Frontal cortex (tissue), 4 donors: Measurements from ENCODE around the gene TRIP13. TPM values are rescaled to one million over a fixed set of nuclear protein-coding genes. Genes with fewer than 3 reads are reported as not detected.
"Not testable (repeated sequence)": the region's sequence is repeated elsewhere in the genome, so short reads cannot be mapped to it uniquely, and the experiment has no call there.

ENCODE experiments used
- DNase-seq, 2 donors: peaks; one replicate each; pipeline ENCODE4 v3.0.0; 2012; ENCODE audit warnings: low spot score in 2 of 2
- FAIRE-seq: peaks from 2 replicates; lab custom pipeline; 2012; peaks lifted over from hg19 to GRCh38; lab: Jason Lieb, UNC
- total RNA-seq: library from RNA; depleted of rRNA; stranded (reverse); fragments of >200 nt; gene quantifications from one replicate; pipeline ENCODE4 v1.2.3, GENCODE V29; 2014
- donor health status: control.
- donor health status: control.
- donor health status: control.

The TRIP13 gene
- total RNA-seq, 1 donor from 2014 or later = 8.2 TPM

DNA sequence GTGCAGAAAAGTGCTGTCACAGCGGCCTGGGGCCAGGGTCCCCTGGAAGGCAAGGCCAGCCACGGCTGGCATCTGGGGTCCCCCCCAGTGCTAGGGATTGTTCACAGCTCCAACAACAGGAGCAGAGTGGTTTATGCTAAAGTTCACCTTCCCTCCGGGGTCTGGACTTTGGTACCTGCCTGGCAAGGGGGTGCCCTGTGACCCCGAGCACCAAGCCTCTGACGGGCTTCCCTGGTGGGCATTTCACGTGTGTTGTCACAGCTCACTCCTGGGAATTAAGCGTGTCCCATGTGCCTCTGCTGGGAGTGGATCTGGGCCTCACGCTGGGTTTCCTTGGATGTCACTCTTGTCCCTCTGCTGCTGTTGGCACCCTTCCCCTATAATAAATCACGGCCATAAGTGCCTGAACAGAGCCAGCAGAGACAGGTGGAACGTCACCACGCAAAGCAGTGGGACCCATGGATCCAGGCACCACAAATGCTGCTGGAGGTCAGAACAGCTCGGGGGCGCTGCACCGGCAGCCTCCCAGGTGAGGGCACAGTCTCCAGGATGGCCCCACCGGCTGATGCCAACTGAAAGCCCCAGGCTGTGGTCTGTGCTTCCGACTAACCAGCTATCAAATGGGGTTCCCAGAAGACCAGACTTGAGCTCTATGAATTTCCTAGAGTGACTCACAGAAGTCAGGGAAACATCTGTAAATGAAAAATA is 24.1 kb upstream of the TRIP13 start:
- FAIRE-seq (no peak), DNase-seq (no peak)

DNA sequence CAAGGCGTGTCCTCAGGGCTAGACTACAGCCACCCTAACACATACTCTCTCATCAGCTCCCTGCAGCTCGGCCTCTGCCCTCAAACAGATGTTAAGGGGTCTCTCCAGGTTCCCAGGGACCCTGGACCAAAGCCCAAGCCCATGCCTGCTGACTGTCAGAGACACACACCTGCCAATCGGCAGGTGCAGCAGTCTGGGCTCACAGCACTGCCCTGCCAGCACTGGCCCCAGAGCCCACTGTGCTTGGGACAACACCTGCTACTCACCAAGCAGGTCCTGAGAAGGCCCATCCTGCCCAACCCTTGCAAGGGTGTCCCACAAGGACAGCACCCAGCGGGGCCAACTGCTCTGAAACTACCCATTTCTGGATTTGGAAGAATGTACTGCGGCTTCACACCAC is 21.7 kb upstream of the TRIP13 start:
- FAIRE-seq (no peak), DNase-seq (no peak)

DNA sequence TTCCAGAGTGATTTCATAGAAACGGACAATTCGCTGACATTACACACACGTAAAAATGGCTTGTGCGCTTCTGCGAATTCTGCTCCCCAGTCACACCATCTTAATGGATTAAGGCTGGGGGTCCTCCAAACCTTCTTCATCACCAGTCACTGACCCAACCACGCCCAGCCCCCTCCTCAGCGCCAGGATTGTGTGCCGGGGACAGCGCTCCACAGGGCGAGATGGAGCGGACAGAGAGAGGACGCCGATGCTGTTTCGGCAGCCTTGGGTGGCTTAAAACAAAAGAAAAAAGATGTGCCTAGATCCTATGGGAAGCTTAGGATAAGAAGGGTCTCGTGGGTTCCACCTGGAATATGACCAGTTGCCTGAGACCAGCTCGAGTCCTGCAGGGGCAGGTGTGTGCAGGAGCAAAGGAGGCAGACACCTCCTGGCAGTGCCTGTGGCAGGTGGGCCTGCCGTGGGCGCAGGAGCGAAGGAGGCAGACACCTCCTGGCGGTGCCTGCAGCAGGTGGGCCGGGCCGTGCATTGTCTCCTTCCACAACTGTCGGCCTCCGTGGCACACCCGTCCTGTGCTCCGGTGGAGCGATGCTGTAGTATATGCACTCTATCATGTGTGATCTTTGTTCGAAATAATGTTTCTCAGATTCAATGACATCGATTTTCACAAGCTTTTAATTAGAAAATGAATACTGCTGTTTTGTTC is 20.9 kb upstream of the TRIP13 start:
- DNase-seq (no peak), FAIRE-seq (no peak)

DNA sequence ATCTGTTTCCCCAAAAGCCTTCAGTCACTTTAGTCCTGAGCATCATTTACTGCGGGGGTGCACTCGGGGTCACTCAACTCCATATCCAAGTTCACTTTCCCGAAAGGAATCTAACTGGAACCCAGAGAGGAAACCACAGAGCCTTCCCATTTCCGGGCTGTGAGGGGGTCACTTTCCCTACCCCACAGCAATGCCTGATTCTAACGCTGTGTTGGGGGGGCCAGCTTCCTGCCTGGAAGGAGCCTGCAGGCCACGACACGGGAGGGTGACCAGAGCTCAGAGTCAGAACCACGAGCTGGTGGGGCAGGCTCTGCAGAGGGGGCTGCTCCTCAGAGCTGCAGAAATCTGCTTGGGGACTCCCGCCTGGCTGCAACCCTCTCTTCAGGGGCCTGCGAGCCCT is 20.4 kb upstream of the TRIP13 start:
- no peak for DNase-seq
- FAIRE-seq = no peak

DNA sequence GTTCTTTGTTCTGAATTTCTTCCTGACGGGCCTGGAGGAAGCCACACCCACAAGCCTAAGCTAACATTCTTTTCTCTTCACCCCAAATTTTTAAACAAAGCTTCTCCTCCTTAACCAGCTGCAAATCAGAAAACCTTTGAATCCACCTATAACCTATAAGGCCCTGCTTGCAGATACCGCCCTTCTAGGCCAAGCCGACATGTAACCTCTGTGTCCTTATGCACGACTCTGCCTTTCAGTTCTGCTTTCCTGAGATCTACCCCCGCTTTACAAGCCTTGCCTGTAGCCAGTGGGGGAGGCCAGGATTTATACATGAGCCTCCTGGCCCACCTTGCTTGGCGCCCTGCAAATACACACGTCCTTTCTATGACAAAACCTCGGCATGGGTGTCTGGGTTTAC is 19.4 kb upstream of the TRIP13 start:
- FAIRE-seq (no peak), DNase-seq (no peak)

DNA sequence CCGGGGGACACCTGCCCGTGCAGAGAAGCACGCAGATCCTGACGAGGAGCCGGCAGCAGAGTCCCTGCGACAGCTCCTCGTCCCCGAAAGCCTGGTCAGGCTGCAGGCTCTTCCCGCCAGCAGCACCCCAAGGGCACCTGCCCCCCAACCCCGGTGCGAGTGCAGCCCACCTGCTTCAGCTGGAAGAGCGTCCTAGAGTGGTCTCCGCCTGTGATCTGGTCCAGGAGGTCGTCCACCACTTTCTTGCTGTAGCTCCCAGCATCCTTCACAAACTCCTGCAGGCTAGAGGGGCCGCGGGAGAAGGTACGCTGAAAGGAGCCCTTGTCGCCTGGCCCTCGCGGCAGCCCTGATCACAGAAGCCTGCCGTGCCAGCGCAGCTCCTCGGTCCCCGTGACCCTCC is 16.8 kb upstream of the TRIP13 start:
- DNase-seq (no peak), FAIRE-seq (no peak)

DNA sequence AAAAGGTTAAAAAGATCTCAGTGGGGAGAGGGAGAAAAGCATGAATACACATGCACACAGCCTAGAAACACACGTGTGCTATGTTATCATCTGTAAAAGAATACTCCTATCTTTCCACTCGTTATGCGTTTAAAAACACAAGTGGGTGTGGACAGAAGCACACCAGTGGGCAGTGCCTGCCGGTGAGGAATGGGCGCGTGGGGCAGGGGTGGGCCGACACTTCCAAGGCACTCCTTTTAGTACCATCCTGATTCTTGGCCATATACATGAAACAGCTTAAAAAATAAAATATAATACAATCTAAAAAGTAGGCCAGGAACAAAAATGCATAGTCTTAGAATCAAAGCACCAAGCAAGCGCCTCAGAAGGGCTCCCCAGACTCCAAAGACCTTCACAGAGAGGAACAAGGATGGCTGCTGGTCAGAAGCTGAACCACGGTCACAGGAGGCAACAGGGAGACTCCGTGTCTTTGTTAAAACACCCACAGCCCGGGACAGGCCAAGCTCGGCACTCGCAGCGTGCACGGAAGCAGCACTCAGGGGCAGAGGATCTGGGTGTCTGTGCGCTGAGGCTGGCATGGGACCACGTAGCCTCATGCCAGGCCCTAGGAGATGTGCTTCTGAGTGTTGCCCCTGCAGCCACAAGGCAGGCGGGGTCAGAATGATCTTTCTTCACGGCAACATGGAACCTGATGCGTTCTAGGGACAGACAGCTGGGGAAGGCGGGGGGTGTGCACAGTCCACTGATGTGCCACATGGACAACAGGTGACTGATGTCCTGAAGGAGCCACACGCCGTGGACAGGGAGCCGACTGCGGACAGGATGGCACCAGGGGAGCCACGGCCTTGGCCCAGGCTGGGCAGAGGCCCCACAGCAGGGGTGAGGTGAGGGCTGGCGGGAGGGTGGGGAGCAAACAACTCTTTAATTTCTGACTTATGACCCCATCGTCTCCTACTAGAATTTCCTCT is 16.0 kb upstream of the TRIP13 start:
- DNase-seq (no peak), FAIRE-seq (no peak)

DNA sequence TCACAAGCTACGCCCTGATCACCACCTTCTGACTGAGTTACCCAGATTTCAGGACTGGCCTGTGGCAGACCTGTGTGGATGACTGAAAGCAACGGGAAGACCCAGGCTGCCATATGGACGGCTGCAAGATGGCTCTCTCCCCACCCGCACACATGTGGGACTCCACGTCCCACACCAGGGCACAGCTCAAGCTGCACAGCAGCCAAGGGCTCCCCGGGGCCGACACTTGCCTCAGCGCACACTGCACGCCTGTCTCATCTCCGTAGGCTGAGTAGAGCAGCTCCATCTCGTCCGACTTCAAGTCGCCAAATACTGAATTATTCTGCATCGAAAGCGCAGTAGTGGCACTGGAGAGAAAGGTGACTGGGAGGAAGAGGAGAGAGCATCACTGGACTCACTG is 14.6 kb upstream of the TRIP13 start:
- FAIRE-seq = no peak
- no peak for DNase-seq

DNA sequence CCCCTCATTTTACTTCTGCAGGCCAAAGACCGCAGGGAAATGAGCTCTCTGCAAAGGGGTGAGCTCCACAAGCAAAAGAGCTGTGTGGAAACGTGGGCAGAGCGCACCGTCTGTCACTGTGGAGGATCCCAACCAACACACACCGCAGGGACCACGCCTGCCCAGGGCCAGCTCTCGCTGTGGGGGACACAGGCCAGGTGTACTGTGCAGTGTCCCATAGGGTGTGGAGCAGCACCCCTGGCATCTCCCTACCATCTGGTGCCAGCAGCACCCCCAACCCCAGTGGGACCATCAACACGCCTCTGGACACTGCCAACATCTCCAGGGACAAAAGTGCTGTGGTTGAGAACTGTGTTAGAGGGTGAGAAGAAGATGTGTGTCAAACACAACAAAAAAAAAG is 14.0 kb upstream of the TRIP13 start:
- FAIRE-seq, DNase-seq: not testable (repeated sequence)

DNA sequence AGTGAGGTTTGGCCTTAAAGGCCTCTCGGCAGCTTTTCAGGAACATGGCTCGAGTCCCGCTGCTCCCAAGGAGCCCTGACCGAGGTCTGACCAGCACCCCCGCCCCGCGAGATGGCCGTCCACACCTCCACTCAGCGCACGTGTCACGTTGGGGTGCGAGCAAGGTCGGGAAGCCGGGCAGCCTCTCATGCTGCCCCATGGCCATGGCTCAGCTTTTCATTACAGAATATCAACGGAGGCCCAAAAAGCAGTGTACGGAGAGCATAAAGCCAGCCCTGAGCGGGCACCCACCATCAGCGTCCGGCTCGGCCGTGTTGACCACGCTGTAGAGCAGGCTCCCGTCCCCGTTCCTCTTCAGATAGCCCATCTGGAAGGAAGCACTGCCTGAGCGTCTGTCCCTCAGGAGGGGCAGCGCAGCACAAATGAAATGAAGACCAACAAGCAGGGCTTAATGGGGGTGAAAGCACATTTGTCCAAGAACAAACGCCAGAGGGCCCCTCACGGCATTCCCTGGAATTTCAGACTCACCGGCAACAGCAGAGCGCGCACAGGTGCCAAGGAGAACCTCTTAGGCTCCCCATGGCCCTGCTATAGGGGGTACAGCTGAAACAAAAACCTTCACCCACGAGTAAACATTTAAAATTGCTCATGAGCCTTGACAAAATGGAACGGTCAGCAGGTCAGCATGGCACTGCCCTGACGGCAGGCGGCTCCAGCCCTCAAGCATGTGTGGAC is 11.7 kb upstream of the TRIP13 start:
- DNase-seq (no peak), FAIRE-seq (no peak)

DNA sequence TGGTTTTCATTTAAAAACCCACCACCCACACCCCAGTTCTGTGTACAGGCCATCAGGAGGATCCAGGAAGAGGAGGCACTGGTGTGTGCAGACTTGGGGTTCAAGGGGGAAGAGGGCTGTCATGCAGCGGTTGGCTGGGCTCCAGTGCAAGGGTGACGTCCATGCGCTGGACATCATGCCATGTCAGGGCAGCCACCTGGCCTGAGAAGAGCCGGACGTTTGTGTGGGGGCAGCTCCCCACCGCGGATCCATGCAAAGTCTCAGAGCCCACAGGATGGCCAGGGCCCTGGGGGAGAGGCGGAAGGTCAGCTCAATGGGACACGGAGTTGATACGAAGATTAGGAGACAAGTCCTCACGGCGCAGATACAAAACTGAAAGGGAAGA is 11.1 kb upstream of the TRIP13 start:
- FAIRE-seq (no peak), DNase-seq (no peak)

DNA sequence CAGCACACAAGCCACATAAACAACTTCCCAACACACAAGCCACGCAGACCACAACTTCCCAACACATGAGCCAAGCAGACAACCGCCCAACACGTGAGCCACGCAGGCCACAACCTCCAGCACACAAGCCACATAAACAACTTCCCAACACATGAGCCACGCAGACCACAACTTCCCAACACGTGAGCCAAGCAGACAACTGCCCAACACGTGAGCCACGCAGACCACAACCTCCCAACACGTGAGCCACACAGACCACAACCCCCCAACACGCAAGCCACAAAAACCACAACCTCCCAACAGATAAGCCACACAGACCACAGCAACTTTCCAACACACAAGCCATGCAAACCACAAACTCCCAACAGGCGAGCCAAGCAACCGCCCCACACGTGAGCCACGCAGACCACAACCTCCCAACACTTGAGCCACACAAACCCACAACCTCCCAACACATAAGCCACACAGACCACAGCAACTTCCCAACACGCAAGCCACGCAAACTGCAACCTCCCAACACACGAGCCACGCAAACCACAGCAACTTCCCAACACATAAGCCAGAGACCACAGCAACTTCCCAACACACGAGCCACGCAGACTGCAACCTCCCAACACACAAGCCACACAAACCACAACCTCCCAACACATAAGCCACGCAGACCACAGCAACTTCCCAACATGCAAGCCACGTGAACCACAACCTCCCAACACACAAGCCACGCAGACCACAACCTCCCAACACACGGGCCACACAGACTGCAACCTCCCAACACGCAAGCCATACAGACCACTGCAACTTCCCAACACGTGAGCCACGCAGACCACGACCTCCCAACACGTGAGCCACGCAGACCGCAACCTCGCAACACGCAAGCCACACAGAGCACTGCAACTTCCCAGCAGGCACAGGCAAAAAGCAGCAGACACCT is 10.2 kb upstream of the TRIP13 start:
- FAIRE-seq (no peak), DNase-seq (no peak)

DNA sequence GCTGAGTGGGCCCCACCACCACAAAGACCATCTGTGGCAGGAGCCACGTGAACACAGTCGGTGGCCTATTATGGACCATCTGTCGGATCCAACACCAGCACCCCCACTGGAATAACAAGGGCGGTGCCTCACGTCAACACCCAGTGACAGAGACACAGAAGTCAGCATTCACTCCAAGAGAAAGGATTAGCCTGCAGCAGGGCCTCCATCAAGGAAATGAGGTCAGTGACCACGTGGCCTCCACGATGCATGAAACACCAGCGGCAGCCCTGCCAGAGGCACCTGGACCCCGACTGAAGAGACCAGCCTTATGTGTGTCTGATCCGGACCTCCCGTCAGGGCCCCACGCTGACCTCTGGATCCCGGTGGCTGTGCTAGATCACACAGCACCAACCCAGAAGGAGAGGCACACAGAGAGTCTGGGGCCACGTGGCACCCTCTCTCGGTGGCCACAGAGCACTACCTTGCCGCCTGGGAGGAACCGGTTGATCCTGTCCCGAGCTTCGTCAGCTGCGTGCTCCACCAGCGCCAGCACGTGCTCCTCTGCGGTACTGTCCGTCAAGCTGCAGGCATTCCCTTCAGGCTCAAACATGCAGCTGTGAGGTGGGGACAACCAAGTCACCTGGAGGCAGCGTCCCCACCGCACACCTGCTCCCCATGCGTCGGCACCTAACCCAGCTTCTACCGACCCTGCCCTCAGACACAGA is 9.1 kb upstream of the TRIP13 start:
- DNase-seq = peak in 1 of 2 donors; percentile 39

DNA sequence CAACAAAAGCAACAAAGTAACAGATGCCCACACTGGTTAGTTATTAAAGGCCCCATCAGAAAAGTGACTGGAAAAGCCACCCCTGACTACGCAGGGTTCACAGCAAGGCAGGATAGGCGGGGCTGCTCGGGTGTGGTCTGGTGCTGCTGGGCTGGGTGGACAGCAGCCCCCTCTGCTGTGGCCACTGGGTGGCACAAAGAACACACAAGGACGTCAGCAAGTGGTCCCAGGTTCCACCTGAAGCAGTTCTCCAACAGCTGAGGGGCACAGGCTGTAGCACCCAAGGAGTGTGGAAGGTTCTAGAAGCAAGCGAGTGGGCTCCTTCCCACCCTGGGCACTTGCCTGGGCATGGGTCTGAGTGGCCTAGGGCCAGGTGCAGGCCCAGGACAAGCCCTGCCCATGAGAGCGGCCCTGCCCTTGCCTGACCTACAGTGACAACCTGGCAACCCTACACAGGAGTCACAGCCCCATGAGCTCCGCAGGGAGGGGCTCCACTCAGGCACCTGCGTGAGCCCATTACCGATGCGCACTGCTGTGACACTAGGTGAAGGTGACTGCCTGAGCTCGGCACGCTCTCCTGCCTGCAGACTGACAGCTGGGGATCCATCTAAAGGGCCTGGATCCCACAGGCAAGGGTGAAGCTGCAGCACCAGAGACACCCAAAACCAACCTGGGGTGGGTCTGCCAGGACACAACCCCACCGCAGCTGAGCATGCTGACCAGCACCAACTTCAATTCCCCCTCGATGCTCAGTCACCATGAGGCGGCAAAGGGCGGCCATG is 8.1 kb upstream of the TRIP13 start:
- FAIRE-seq (no peak), DNase-seq (no peak)

More for the DNA sequence above, 9.1 kb upstream of the TRIP13 start:
- FAIRE-seq = no peak

DNA sequence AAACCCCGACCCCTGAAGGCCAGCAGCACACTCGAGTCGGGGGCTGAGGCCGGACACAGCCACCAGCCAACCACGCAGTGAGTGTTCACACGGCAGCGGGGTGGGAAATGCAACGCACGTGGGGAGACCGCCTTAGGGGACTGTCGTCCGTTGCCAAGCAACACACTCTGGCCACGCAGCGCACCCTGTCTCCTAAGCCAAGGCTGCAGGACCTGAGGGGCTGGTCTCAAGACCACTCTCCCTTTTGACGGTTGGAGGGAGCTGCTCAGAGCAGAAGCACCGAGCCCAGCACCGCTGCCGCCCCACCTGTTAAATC is 7.6 kb upstream of the TRIP13 start:
- FAIRE-seq = no peak
- no peak for DNase-seq

DNA sequence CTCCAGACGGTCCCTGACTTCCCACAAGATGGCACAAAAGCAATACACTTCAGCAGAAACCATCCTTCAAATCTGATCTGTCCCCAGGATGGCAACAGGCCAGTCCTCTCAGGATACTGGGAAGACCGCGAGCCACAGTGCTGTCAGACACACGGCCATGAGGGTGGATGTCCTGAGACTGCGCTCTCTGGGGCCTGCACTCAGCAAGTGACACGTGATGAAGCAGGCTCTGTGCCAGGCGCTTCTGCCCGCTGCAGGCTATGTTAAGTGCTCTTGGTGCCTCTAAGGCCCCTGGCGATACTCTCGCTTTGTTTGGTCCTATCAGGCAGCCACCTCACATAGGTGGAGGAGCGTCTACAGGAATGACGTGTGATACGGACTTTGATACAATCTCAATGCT is 7.2 kb upstream of the TRIP13 start:
- FAIRE-seq (no peak), DNase-seq (peak in 1 of 2 donors; percentile 41)

DNA sequence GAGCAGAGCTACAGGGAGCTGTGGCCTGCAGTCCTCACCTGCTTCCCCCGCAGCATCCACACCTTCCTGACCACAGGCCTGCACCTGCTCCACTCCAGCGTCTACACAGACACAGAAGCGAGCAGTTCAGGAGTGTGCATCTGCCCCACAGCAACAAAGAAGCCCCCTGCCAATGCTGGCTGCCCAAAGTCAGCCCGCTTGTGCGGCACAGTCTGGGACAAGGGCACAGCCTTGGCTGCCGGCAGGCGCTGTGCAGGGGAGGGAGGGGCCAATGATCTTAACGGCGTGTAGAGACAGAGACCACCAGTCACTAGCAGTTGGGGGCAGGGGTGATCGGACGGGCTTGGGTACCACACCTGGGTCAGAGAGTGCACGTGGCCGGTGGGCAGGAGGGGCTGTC is 6.6 kb upstream of the TRIP13 start:
- FAIRE-seq (no peak), DNase-seq (no peak)
